NB4 (cell line): ENCODE data around the gene RFX8.

Experiments used
- DNase-seq: peaks from one replicate; pipeline ENCODE4 v3.0.0; 2010; ENCODE audit warnings: low read depth
- H3K4me3 ChIP-seq: one replicate; pipeline ENCODE4 v1.5.1; 2011; ENCODE audit warnings: mild to moderate bottlenecking, low read depth, low read length, moderate library complexity
- MYC ChIP-seq: IDR thresholded peaks from 2 replicates; pipeline ENCODE4 v1.6.1; 2011; ENCODE audit warnings: low read depth, low read length
- POLR2A ChIP-seq: IDR thresholded peaks from 2 replicates; pipeline ENCODE4 v1.6.1; 2011; ENCODE audit warnings: mild to moderate bottlenecking; ENCODE audit not compliant: insufficient read length; ENCODE audit errors: extremely low read depth
- TF ChIP-seq, protein P1 (sequence below): IDR thresholded peaks from one replicate; pipeline ENCODE4 v1.5.1; 2012; ENCODE audit warnings: low read depth, low read length
- TF ChIP-seq, protein P2 (sequence below): IDR thresholded peaks from 2 replicates; pipeline ENCODE4 v1.6.1; 2011; ENCODE audit warnings: low read depth, low read length

Gene RFX8

GRCh38 chr2:101428422-101429176 lies 46.3 kb downstream of the RFX8 start:
- DNase-seq = no peak
- TF ChIP-seq MYC (no peak), POLR2A (no peak)
- TF ChIP-seq, protein P1, sequence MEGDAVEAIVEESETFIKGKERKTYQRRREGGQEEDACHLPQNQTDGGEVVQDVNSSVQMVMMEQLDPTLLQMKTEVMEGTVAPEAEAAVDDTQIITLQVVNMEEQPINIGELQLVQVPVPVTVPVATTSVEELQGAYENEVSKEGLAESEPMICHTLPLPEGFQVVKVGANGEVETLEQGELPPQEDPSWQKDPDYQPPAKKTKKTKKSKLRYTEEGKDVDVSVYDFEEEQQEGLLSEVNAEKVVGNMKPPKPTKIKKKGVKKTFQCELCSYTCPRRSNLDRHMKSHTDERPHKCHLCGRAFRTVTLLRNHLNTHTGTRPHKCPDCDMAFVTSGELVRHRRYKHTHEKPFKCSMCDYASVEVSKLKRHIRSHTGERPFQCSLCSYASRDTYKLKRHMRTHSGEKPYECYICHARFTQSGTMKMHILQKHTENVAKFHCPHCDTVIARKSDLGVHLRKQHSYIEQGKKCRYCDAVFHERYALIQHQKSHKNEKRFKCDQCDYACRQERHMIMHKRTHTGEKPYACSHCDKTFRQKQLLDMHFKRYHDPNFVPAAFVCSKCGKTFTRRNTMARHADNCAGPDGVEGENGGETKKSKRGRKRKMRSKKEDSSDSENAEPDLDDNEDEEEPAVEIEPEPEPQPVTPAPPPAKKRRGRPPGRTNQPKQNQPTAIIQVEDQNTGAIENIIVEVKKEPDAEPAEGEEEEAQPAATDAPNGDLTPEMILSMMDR = no peak
- TF ChIP-seq, protein P2, sequence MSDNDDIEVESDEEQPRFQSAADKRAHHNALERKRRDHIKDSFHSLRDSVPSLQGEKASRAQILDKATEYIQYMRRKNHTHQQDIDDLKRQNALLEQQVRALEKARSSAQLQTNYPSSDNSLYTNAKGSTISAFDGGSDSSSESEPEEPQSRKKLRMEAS = no peak

GRCh38 chr2:101427743-101428142 lies 47.2 kb downstream of the RFX8 start:
- H3K4me3 ChIP-seq = no peak overlapping the region
- TF ChIP-seq, protein P1 = no peak
- TF ChIP-seq POLR2A (no peak), MYC (no peak)
- TF ChIP-seq, protein P2 = no peak
- DNase-seq = no peak

More at GRCh38 chr2:101428422-101429176, 46.3 kb downstream of the RFX8 start:
- H3K4me3 ChIP-seq = no peak overlapping the region

GRCh38 chr2:101427240-101427639 lies 47.7 kb downstream of the RFX8 start:
- no peak overlapping the region for H3K4me3 ChIP-seq
- no peak for DNase-seq
- TF ChIP-seq, protein P2 = no peak

DNA sequence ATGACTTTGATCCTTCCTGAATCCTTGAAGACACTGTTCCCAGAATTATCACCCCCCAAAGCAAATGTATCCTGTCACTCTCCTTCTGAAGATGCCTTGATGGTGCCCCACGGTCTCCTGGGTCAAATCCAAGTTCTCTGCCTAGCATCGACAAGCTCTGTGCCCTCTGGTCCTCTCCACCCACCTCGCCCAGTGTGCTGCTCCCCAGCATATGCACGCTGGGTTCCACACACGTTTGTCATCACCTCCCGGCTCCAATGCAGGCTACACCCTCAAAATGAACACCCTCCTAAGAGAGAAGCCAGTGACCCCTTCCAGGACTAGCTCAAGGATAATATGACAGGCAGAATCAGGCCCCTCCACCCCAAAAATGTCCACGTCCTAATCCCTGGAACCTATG lies 48.1 kb downstream of the RFX8 start:
- H3K4me3 ChIP-seq = no peak overlapping the region
- no peak for DNase-seq
- TF ChIP-seq MYC = no peak
- TF ChIP-seq, protein P1 = no peak
- no peak for TF ChIP-seq POLR2A
- TF ChIP-seq, protein P2 = no peak

DNA sequence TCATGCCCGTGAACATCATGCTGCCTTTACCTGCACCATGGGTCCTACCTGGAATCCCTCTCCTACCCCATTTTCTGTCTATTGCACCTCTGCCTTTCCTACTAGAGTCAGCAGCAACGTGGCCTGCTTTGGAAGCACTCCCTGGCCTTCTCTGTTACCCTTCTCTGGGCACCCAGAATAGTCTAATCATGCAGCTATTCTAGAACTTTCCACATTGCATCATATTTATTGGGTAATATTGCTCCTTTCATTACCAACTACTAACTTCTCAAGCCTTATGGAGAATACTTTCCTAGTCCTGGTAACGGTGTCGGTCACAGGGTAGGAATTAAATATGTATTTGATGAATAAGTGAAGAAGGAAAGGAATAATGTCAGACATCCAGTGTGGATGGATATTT lies 54.3 kb downstream of the RFX8 start:
- TF ChIP-seq MYC (no peak), POLR2A (no peak)
- TF ChIP-seq, protein P1 = no peak
- TF ChIP-seq, protein P2 = no peak
- DNase-seq = no peak
- no peak overlapping the region for H3K4me3 ChIP-seq

DNA sequence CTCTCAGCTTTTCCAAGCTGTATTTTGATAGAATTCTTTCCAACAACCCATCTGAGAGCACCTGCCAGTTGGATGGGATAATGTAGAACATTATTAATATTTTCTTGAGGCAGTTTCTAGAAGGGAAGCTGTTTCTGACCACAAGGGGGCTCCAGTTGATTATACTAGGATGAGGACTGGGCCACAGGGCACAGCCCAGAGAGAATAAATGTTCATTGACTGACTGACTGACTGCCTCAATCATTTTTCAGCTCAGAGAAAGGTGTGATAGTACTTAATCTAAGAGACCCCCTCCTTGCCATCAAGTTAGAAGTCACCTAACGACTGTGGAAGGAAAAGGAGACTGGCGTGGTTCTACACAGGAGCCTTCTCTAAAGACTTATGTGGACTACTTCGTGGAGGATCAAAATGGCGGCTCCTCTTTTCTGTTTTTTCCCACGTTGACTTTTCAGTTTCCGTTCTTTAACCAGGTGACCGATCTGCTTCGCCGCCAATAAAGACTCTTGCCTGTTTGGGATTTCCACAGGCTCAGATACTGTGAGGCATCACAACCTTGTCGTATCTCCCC lies 55.7 kb downstream of the RFX8 start:
- DNase-seq = peak; percentile 78

More for the DNA sequence above, 55.7 kb downstream of the RFX8 start:
- H3K4me3 ChIP-seq = no peak overlapping the region
- no peak for TF ChIP-seq POLR2A
- no peak for TF ChIP-seq MYC
- TF ChIP-seq, protein P2 = no peak
- TF ChIP-seq, protein P1 = peak; percentile 72
